22Rv1 (cell line): ENCODE measurements around the gene SRGN.

Experiments used
- CTCF ChIP-seq: fragments of 450-650 bp; IDR thresholded peaks from 2 replicates; pipeline ENCODE4 v1.5.1; 2017; ENCODE audit warnings: mild to moderate bottlenecking
- ZFX ChIP-seq: fragments of 450-650 bp; IDR thresholded peaks from 2 replicates; pipeline ENCODE4 v1.6.1; 2017; ENCODE audit warnings: antibody characterized with exemption, borderline replicate concordance

- no peak for TF ChIP-seq CTCF
- TF ChIP-seq ZFX: no peak
Measured at GRCh38 chr10:69042417-69042816, 45.5 kb upstream of the SRGN start.
